H9 (cell line): ENCODE measurements around the gene BEST4. TPM values are rescaled to one million over a fixed set of nuclear protein-coding genes. Genes with fewer than 3 reads are reported as not detected.

ENCODE experiments used
- DNase-seq: peaks from one replicate; pipeline ENCODE4 v3.0.0-alpha.2; 2017
- H2AFZ ChIP-seq: one replicate; pipeline ENCODE4 v1.6.1; 2013; ENCODE audit warnings: mild to moderate bottlenecking, low read length, control low read depth, moderate library complexity
- H2AK5ac ChIP-seq: 2 replicates; pipeline ENCODE4 v1.6.1; 2013; ENCODE audit warnings: low read length, control low read depth, mixed read lengths; ENCODE audit not compliant: insufficient read length
- H2BK120ac ChIP-seq: one replicate; pipeline ENCODE4 v1.6.1; 2013; ENCODE audit warnings: low read depth, mild to moderate bottlenecking, low read length, control low read depth, inconsistent platforms; ENCODE audit not compliant: poor library complexity, severe bottlenecking
- H2BK12ac ChIP-seq: 2 replicates; pipeline ENCODE4 v1.6.1; 2013; ENCODE audit warnings: low read length, control low read depth, mixed read lengths, low read depth; ENCODE audit not compliant: insufficient read length
- H2BK15ac ChIP-seq: 2 replicates; pipeline ENCODE4 v1.6.1; 2013; ENCODE audit warnings: low read depth, low read length, control low read depth
- H2BK20ac ChIP-seq: one replicate; pipeline ENCODE4 v1.6.1; 2013; ENCODE audit warnings: low read depth, mild to moderate bottlenecking, low read length, control low read depth, inconsistent platforms; ENCODE audit not compliant: poor library complexity, severe bottlenecking
- H2BK5ac ChIP-seq: 2 replicates; pipeline ENCODE4 v1.6.1; 2013; ENCODE audit warnings: low read length, control low read depth, mixed read lengths; ENCODE audit not compliant: insufficient read length
- H3K14ac ChIP-seq: 2 replicates; pipeline ENCODE4 v1.6.1; 2013; ENCODE audit warnings: low read length, control low read depth; ENCODE audit not compliant: insufficient read depth
- H3K18ac ChIP-seq: 2 replicates; pipeline ENCODE4 v1.6.1; 2013; ENCODE audit warnings: low read depth, mild to moderate bottlenecking, mixed read lengths, low read length, control low read depth; ENCODE audit not compliant: insufficient read length
- H3K23ac ChIP-seq: 2 replicates; pipeline ENCODE4 v1.6.1; 2013; ENCODE audit warnings: low read length, control low read depth, mixed read lengths, low read depth; ENCODE audit not compliant: insufficient read length
- H3K23me2 ChIP-seq: 2 replicates; pipeline ENCODE4 v1.6.1; 2013; ENCODE audit warnings: low read depth, mild to moderate bottlenecking, mixed read lengths, low read length, control low read depth; ENCODE audit not compliant: insufficient read length, poor library complexity, severe bottlenecking
- H3K27ac ChIP-seq: 2 replicates; pipeline ENCODE4 v1.5.1; 2013; ENCODE audit warnings: low read length, control low read depth, mixed read lengths, low read depth; ENCODE audit not compliant: insufficient read length
- H3K27me3 ChIP-seq: 2 replicates; pipeline ENCODE4 v1.6.1; 2013; ENCODE audit warnings: low read length, control low read depth, inconsistent platforms; ENCODE audit not compliant: insufficient read depth
- H3K4ac ChIP-seq: 2 replicates; pipeline ENCODE4 v1.6.1; 2013; ENCODE audit warnings: low read depth, mild to moderate bottlenecking, control low read depth, inconsistent platforms, low read length, moderate library complexity
- H3K4me1 ChIP-seq: 2 replicates; pipeline ENCODE4 v1.6.1; 2013; ENCODE audit warnings: low read length, control low read depth, inconsistent platforms; ENCODE audit not compliant: insufficient read depth
- H3K4me2 ChIP-seq: 2 replicates; pipeline ENCODE4 v1.6.1; 2013; ENCODE audit warnings: low read length, control low read depth, mixed read lengths; ENCODE audit not compliant: insufficient read length, insufficient read depth
- H3K56ac ChIP-seq: 2 replicates; pipeline ENCODE4 v1.6.1; 2013; ENCODE audit warnings: low read depth, mild to moderate bottlenecking, mixed read lengths, low read length, control low read depth; ENCODE audit not compliant: insufficient read length
- H3K79me1 ChIP-seq: 2 replicates; pipeline ENCODE4 v1.6.1; 2013; ENCODE audit warnings: low read depth, mild to moderate bottlenecking, moderate library complexity, low read length, control low read depth, inconsistent platforms; ENCODE audit not compliant: insufficient read depth, poor library complexity, severe bottlenecking
- H3K79me2 ChIP-seq: 2 replicates; pipeline ENCODE4 v1.6.1; 2013; ENCODE audit warnings: low read length, control low read depth, inconsistent platforms; ENCODE audit not compliant: insufficient read depth
- H3K9ac ChIP-seq: 2 replicates; pipeline ENCODE4 v1.6.1; 2013; ENCODE audit warnings: low read length, control low read depth, mixed read lengths; ENCODE audit not compliant: insufficient read length; ENCODE audit errors: extremely low read depth
- H3K9me3 ChIP-seq: one replicate; pipeline ENCODE4 v1.6.1; 2013; ENCODE audit warnings: low read depth, low read length, inconsistent platforms; ENCODE audit not compliant: control insufficient read depth
- H3T11ph ChIP-seq: one replicate; pipeline ENCODE4 v1.6.1; 2013; ENCODE audit warnings: mild to moderate bottlenecking, low read length, control low read depth, inconsistent platforms
- H4K20me1 ChIP-seq: one replicate; pipeline ENCODE4 v1.6.1; 2013; ENCODE audit not compliant: control insufficient read depth, insufficient read length, insufficient read depth
- H4K5ac ChIP-seq: 2 replicates; pipeline ENCODE4 v1.6.1; 2013; ENCODE audit warnings: low read depth, mild to moderate bottlenecking, mixed read lengths, low read length, control low read depth; ENCODE audit not compliant: insufficient read length
- H4K8ac ChIP-seq: replicated peaks from 2 replicates; pipeline ENCODE4 v1.6.1; 2013; ENCODE audit warnings: low read length, control low read depth, mixed read lengths, low read depth; ENCODE audit not compliant: insufficient read length
- H4K91ac ChIP-seq: 2 replicates; pipeline ENCODE4 v1.6.1; 2013; ENCODE audit warnings: low read depth, mild to moderate bottlenecking, moderate library complexity, mixed read lengths, low read length, control low read depth; ENCODE audit not compliant: insufficient read length
- H3K27ac Mint-ChIP-seq, 3 experiments: 2 replicates in 2 of 3; 3 replicates in 1 of 3; pipeline ENCODE4 v1.8.0; 2020 to 2021; ENCODE audit warnings: mixed read lengths in 3 of 3, mild to moderate bottlenecking in 1 of 3, moderate library complexity in 1 of 3
- H3K27me3 Mint-ChIP-seq: 2 replicates; pipeline ENCODE4 v1.8.0; 2021; ENCODE audit warnings: low read depth, mild to moderate bottlenecking, moderate library complexity, mixed read lengths
- H3K36me3 Mint-ChIP-seq, 3 experiments: 2 replicates in 2 of 3; 3 replicates in 1 of 3; pipeline ENCODE4 v1.8.0; 2020 to 2021; ENCODE audit warnings: low read depth in 3 of 3, mixed read lengths in 3 of 3; ENCODE audit not compliant: insufficient read depth in 1 of 3
- H3K4me1 Mint-ChIP-seq, 2 experiments: 2 replicates each; pipeline ENCODE4 v1.8.0; 2020; ENCODE audit warnings: mixed read lengths in 2 of 2
- H3K4me3 Mint-ChIP-seq, 2 experiments: 2 replicates in 1 of 2; 3 replicates in 1 of 2; pipeline ENCODE4 v1.8.0; 2020 to 2021; ENCODE audit warnings: mild to moderate bottlenecking in 2 of 2, mixed read lengths in 2 of 2, moderate library complexity in 1 of 2
- H3K9me3 Mint-ChIP-seq, 2 experiments: 2 replicates in 1 of 2; 3 replicates in 1 of 2; pipeline ENCODE4 v1.8.0; 2020; ENCODE audit warnings: mild to moderate bottlenecking in 2 of 2, mixed read lengths in 2 of 2, moderate library complexity in 1 of 2
- WGBS: extraction: QIAGEN DNeasy Blood & Tissue Kit; methylation state at CpG from one replicate; pipeline ENCODE4 v1.1.7; 2013; ENCODE audit warnings: missing lambda C conversion rate, low lambda C conversion rate, mixed read lengths; ENCODE audit not compliant: insufficient read length; ENCODE audit errors: extremely low coverage; 5-methylcytosine and 5-hydroxymethylcytosine counted together
- total RNA-seq: library from RNA; stranded (reverse); gene quantifications from 2 replicates; pipeline ENCODE4 v1.2.1, GENCODE V29; 2021
- TF ChIP-seq, protein P1 (sequence below): fragments of 200-600 bp; sonication (generic); conservative IDR thresholded peaks from 3 replicates; pipeline ENCODE4 v1.8.0; 2021; ENCODE audit warnings: antibody characterized with exemption, mild to moderate bottlenecking

The BEST4 gene
- total RNA-seq, 1 experiment from 2014 or later = 1.1 TPM

DNA sequence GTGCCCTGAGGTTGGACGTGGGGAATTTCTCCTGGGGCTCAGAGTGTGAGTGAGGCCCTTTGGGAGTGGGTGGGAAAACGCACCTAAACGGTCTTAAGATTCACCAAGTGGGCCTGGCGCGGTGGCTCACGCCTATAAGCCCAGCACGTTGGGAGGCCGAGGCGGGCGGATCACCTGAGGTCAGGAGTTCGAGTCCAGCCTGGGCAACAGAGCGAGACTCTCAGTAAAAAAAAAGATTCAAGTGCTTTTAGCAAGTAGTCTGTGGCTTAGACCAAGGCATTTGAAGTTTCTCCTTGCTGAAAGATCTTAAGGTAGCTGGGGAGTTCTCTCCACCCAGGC is 11.3 kb downstream of the BEST4 start:
- H3K27ac ChIP-seq = no peak overlapping the region
- peaks cover 33 to 60% (median 51%) of the 10 kb centered on the region in 3 experiments for H3K36me3 Mint-ChIP-seq

More for the DNA sequence above, 11.3 kb downstream of the BEST4 start:
- TF ChIP-seq, protein P1, sequence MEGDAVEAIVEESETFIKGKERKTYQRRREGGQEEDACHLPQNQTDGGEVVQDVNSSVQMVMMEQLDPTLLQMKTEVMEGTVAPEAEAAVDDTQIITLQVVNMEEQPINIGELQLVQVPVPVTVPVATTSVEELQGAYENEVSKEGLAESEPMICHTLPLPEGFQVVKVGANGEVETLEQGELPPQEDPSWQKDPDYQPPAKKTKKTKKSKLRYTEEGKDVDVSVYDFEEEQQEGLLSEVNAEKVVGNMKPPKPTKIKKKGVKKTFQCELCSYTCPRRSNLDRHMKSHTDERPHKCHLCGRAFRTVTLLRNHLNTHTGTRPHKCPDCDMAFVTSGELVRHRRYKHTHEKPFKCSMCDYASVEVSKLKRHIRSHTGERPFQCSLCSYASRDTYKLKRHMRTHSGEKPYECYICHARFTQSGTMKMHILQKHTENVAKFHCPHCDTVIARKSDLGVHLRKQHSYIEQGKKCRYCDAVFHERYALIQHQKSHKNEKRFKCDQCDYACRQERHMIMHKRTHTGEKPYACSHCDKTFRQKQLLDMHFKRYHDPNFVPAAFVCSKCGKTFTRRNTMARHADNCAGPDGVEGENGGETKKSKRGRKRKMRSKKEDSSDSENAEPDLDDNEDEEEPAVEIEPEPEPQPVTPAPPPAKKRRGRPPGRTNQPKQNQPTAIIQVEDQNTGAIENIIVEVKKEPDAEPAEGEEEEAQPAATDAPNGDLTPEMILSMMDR = no peak
- no peak overlapping the region for H2BK120ac ChIP-seq
- H3K23ac ChIP-seq = no peak overlapping the region
- no peak overlapping the region for H2BK12ac ChIP-seq
- H2BK15ac ChIP-seq = no peak overlapping the region
- H3K27ac Mint-ChIP-seq = peak overlapping the region; percentile 91 to 97 (median 94); a peak in 6 of 7 replicates
- H3K79me1 ChIP-seq = peaks cover 2% of the 10 kb centered on the region
- H3K4me3 Mint-ChIP-seq = peak overlapping the region; percentile 81 to 95
- peaks cover 11% of the 10 kb centered on the region for H3K23me2 ChIP-seq
- no peak overlapping the region for H3K4ac ChIP-seq
- H3K14ac ChIP-seq = peak overlapping the region; percentile 63; the same call in 1 of the 2 replicates
- no peak for DNase-seq
- H3K9ac ChIP-seq = peak overlapping the region; percentile 98
- H3K9me3 ChIP-seq = no peaks in the 10 kb centered on the region
- H4K8ac ChIP-seq = no peak overlapping the region
- no peak overlapping the region for H3T11ph ChIP-seq
- H3K79me2 ChIP-seq = peaks cover 17% of the 10 kb centered on the region; the same call in 1 of the 2 replicates
- peaks cover 4% of the 10 kb centered on the region for H4K20me1 ChIP-seq
- H3K9me3 Mint-ChIP-seq = 0 out of 5 replicates have a peak, but pooled peaks cover 0 to 4% of the 10 kb centered on the region in 2 experiments
- no peaks in the 10 kb centered on the region for H3K27me3 ChIP-seq
- no CpG with 5 or more reads among the region's 12 CpGs for WGBS
- no peak overlapping the region for H2AFZ ChIP-seq
- H2BK20ac ChIP-seq = no peak overlapping the region
- no peak overlapping the region for H2AK5ac ChIP-seq
- no peak overlapping the region for H3K18ac ChIP-seq
- H3K4me1 Mint-ChIP-seq = peaks cover 18 to 22% of the 10 kb centered on the region in 2 experiments
- no peak overlapping the region for H3K56ac ChIP-seq
- no peak overlapping the region for H4K5ac ChIP-seq
- H2BK5ac ChIP-seq = no peak overlapping the region
- no peaks in the 10 kb centered on the region for H3K4me1 ChIP-seq
- H3K27me3 Mint-ChIP-seq = no peaks in the 10 kb centered on the region
- H3K4me2 ChIP-seq = peak overlapping the region; percentile 99
- H4K91ac ChIP-seq = no peak overlapping the region
